Cardiac septum (tissue), 1 donor: ENCODE data around the gene KLHL8. TPM values are rescaled to one million over a fixed set of nuclear protein-coding genes. Genes with fewer than 3 reads are reported as not detected.

ENCODE experiments used
- DNase-seq: peaks from one replicate; pipeline ENCODE4 v3.0.0-alpha.2; 2020; ENCODE audit warnings: low spot score
- intact Hi-C: fragments of 100-400 bp; cut with DNase I; formaldehyde crosslinking; loops from one replicate; pipeline ENCODE4 v1.14.0; 2022
- long read RNA-seq: library from polyadenylated mRNA; unstranded; transcript quantifications from one replicate; pipeline ENCODE4 v2.0.0, GENCODE V29; 2021
- total RNA-seq: library from RNA; stranded (reverse); fragmentation: NEBNext Ultra II Directional; extraction: Animal tissue kit (Norgen Biotek cat#: 25700); gene quantifications from one replicate; pipeline ENCODE4 v1.2.1, GENCODE V29; 2021
- donor health status: DM: no; HTN: no; CAD: no.

Gene KLHL8
- 11.2 TPM for total RNA-seq
- long read RNA-seq, full-length matches to known transcripts: 9 of 13 reads
- long read RNA-seq, partial matches to known transcripts: 3 of 13 reads
- long read RNA-seq, other reads (novel, unspliced or antisense): 1 of 13 reads

GRCh38 chr4:87220094-87220822, at the start of gene KLHL8:
KLHL8 (minus strand) TSS chr4:87220618; CDS start chr4:87195539, 25,079 bp downstream.
- peak; percentile 94 for DNase-seq
- intact Hi-C loops: loop anchor here (5.0 kb wide), 3 partner anchors 68 to 298 kb away; no protein-coding TSS in a partner anchor

DNA sequence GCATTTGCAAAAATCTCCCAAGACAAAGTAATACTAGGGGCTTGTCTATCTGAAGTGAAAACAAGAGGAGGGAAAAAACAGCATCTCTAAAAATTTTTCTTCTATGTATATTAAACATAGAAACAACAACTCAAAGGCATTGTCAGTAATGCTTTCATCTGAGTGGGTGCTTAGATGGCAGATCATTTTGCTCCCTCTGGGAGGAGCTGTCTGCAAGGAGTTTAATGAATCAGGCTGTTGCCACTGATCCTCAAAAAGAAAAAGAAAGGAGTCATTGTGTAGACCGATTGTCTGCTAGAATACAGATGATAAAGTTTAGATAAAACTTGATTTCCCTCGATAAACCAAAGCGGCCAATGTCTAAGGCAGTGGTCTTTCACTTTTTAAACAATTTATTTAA, 49.7 kb upstream of the KLHL8 start:
- DNase-seq: no peak
- intact Hi-C loops: loop anchor here (5.0 kb wide), 1 partner anchor 197 kb away; no protein-coding TSS in a partner anchor

DNA sequence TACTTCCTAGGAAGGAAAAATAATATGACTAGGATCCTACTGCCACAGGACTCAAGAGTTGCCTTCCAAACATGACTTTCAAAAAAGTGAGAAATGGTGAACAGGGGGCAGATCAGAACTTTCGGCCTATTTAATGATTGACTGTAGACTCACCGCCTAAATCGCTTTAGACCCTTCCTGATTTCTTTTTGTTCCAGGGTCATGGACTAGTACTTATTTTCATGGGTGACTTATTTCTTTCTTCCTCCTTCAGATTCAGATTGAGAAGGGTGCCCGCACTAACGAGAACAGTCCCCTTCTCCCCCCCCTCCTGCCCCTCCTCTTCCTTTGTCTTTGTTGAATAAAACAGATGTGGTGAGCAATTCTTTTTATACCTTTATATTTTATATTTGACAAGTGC, 48.0 kb upstream of the KLHL8 start:
- intact Hi-C loops: no loop called here
- no peak for DNase-seq

- intact Hi-C loops: no loop called here
Observed at GRCh38 chr4:87266986-87267385, 46.6 kb upstream of the KLHL8 start.

DNA sequence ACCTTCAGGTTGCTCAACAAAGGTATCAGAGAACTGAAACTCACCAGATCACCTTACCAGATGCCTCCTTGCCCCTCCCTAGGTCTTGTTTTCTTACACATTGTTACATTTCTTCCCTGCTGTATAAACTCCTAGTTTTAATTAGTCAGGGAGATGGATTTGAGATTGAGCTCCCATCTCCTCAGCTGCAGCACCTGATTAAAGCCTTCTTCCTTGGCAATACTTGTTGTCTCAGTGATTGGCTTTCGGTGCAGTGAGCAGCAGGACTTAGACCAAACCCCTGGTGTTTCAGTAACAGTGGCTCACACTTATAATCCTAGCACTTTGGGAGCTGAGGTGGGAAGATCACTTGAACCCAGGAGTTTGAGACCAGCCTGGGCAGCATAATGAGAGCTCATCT, 42.5 kb upstream of the KLHL8 start:
- intact Hi-C loops: no loop called here
- no peak for DNase-seq

More at GRCh38 chr4:87266986-87267385, 46.6 kb upstream of the KLHL8 start:
- no peak for DNase-seq

DNA sequence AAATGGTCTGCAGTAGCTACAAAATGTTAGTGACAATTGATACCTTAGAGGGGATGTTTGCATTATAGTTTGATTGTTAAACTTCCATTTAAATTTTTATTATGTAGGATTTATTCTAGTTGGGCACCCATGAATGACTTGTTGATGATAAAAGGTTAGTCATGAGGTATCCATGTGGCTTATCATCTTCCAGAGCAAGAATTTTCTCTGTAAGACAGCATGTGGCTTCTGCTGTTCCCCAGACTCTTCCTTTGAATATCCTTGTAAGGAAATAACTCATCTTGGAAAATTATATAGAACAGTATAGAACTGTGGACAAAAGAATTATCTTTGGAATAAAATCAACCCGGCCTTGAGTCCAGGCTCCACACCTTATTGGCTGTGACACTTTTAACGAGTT, 40.1 kb upstream of the KLHL8 start:
- no peak for DNase-seq
- intact Hi-C loops: no loop called here

DNA sequence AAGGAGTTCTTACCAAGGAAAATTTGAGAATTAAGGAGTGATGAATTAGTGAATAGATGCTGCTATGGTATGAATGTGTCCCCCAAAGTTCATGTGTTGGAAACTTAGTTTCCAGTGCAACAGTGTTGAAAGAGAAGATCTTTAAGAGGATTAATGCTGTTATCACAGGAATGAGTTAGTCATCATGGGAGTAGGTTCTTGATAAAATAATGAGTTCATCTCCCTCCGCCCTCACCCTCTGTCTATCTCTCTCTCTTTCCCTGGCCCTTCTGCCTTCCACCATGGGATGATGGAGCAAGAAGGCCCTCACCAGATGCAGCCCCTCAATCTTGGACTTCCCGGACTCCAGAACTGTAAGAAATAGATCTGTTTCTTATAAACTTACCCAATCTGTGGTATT, 38.3 kb upstream of the KLHL8 start:
- intact Hi-C loops: no loop called here
- no peak for DNase-seq

DNA sequence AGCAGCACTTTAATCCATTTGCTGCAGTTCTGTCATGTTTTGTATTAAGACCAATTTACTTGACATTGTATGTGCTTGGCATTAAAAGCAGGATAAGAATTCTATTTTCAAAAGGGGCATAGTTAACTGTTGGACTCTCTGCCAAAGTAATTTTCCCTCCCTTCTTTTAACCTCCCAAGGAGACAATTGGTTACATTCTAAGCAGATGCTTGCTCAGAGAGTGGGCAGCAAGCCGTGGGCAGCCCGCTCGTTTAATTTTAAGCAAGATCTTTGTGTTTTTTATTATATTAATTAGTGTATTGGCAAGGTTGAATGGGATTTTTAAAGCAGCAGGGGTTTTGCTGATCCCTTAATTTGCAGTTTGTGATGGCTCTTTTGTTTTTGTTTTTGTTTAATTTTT, 37.1 kb upstream of the KLHL8 start:
- no peak for DNase-seq
- intact Hi-C loops: no loop called here

DNA sequence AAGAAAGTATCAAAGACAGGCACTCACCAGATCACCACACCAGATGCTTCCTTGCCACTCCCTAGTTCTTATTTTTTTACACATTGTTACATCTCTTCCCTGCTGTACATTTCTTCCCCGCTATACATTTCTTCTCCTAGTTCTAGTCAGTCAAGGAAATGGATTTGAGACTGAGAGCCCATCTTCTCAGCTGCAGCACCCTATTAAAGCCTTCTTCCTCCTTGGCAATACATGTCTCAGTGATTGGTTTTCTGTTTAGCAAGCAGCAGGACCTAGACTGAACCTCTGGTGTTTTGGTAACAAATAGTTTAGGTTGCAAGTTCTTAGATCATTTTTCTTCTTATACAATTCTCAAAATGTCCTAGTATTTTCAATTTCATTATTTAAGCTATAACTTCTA, 35.3 kb upstream of the KLHL8 start:
- intact Hi-C loops: no loop called here
- no peak for DNase-seq

DNA sequence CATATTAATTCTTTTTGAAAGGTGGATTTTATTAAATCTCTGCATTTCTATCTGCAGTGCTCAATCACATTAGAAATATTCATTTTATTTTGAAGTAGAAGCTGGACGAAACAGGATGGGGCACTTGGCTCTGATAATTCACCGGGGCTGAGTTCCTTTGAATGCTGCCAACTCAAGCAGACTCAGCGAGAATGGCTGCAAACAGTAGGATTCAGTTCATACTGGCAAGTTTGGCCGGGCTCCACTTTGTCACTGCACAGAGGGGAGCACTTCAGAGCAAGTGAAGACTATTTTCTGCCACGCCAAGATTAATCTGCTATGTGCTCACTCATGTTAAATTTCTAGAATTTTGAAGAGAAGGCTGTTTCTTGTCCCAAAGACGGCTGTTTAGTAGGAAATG, 30.7 kb upstream of the KLHL8 start:
- no peak for DNase-seq
- intact Hi-C loops: no loop called here

- intact Hi-C loops: no loop called here
- DNase-seq: no peak
Observed at GRCh38 chr4:87250294-87250693, 29.9 kb upstream of the KLHL8 start.

DNA sequence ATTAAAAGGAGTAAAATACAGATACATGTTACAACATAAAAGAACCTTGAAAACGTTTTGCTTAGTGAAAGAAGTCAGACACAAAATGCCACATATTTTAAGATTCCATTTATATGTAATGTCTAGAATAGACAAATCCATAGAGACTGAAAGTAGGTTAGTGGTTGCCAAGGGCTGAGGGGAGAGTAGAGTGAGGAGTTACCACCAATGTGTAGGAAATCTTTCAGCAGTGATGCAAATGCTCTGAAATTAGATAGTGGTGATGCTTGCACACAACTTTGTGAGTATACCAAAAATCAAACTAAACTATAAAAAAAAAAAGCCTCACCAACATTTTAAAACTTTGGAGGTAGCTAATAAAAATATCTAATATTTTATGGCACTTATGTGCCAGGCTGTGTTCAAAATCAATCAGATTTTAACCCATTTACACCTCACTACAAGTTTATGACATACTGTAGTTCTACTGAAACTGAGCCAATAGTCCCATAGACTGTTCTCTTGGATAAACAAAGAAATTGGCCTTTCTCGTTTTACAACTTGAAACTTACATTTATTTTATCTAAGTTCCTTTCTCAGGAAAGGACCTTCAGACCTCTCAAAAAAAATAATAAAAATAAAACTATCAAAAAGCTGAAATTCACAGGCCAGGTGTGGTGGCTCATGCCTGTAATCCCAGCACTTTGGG, 29.1 kb upstream of the KLHL8 start:
- no peak for DNase-seq
- intact Hi-C loops: no loop called here

DNA sequence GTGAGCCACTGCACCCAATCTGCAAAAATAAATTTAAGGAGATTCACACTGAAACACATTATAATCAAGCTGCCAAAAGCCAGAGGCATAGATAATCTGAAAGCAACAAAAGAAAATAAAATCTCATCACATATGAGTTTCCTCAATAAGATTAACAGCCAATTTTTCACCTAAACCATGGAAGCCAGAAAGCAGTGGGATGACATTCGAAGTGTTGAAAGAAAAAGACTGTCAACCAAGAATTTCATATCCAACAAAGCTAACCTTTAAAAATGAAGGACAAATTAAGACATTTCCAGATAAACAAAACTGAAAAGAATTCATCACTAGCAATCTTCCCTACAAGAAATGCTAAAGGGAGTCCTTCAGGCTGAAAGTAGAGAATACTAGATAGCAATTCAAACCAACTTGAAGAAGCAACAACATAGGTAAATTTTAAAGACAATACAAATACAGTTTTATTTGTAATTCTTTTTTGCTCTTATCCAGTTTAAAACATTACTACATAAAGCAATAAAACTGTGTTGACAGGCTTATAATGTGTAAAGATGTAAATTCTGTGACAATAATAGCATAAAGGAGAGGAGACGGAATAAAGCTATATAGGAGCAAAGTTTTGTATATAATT, 23.1 kb upstream of the KLHL8 start:
- intact Hi-C loops: no loop called here

GRCh38 chr4:87241336-87241735, 20.9 kb upstream of the KLHL8 start:
- no peak for DNase-seq
- intact Hi-C loops: no loop called here

More for the DNA sequence above, 23.1 kb upstream of the KLHL8 start:
- no peak for DNase-seq

DNA sequence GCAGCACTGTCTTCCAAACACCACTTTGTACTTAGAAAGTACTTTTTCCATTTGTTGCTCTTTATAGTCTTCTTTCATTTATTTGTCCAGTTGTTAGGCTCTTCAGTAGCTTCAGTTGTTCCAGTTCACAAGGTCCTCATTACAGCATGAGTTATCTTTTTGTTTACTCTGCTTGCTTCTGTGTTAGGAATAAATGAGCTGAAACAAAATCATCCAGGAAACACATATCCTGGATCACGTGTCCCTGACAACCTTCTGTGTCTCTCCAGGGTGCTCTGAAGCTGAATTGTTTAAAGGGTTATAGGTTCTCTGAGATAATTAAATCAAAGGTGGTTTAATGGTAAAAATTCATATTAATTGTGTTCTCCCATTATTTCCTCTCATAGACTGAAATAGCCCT, 19.9 kb upstream of the KLHL8 start:
- DNase-seq: no peak
- intact Hi-C loops: no loop called here

DNA sequence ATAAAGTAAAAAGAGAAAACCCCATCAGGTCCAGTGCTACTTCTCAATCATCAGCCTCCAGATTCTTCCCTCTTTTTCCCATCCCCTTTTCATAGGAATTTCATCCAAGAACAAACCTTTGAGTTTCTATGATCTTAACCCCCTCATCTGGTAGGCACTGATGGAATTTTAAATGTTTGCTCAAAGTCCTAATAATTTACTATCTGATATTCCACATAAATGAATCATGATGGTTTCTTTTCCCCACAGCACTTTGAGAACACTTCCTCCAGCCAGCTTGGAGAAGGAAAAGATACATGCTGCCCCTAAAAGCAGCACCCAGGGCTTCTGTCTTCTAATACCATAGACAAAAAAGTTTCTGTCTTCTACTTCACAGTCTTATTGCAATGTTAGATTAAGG, 19.4 kb upstream of the KLHL8 start:
- DNase-seq: no peak
- intact Hi-C loops: no loop called here

DNA sequence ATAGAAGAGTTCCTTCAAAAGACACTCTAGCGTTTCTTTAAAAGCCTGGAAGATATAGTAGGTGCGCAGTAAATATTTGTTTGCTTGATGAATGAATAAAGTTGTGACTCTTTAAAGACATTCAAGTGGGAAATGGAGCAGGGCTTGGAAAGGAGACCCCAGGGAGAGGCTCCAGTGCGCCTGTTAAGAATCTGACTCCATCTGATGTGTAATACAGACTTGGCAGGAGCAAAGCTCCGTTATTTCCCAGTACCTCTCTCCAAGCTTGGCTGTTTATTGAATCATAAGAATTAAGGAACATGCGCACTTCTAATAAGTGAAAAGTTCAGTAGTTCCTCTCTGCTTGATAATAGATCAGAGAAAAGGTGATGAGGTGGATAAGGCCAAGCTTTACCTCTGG, 18.8 kb upstream of the KLHL8 start:
- intact Hi-C loops: no loop called here
- DNase-seq: no peak

DNA sequence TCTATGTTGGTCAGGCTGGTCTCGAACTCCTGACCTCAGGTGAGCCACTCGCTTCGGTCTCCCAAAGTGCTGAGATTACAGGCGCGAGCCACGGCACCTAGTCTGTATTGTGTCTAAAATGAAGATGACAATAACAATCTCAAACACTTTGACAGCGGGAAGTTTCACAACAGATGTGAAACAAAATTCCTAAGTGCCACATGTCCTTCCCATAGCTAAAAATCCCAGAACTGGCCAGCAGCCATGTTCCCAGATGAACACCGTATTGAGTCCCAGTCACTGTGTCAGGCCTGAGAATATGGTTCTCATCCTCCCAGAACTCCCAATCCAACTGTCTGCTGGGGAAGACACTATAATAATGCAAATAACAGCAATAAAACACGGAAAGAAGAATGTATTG, 16.4 kb upstream of the KLHL8 start:
- DNase-seq: no peak
- intact Hi-C loops: loop anchor here (2.0 kb wide), 1 partner anchor 314 kb away; no protein-coding TSS in a partner anchor

- intact Hi-C loops: loop anchor here (1.0 kb wide), 1 partner anchor 84 kb away; no protein-coding TSS in a partner anchor
- no peak for DNase-seq
Observed at GRCh38 chr4:87235020-87235671, 14.7 kb upstream of the KLHL8 start.

- no peak for DNase-seq
- intact Hi-C loops: no loop called here
Observed at GRCh38 chr4:87232216-87232615, 11.8 kb upstream of the KLHL8 start.
